IMR-90 (cell line): ENCODE measurements around the gene COL5A1.

Experiments used
- CEBPB ChIP-seq: IDR thresholded peaks from 2 replicates; pipeline ENCODE4 v1.6.1; 2012; ENCODE audit warnings: low read depth, low read length, improper control_type of control experiment
- CTCF ChIP-seq: conservative IDR thresholded peaks from 2 replicates; pipeline ENCODE4 v1.5.1; 2012; ENCODE audit warnings: mild to moderate bottlenecking, low read depth, low read length, improper control_type of control experiment
- MXI1 ChIP-seq: IDR thresholded peaks from 2 replicates; pipeline ENCODE4 v1.6.1; 2012; ENCODE audit warnings: low read depth, mild to moderate bottlenecking, low read length, moderate library complexity, borderline replicate concordance
- POLR2A ChIP-seq: IDR thresholded peaks from 2 replicates; pipeline ENCODE4 v1.6.1; 2012; ENCODE audit warnings: mild to moderate bottlenecking, low read depth, low read length
- RCOR1 ChIP-seq: IDR thresholded peaks from 2 replicates; pipeline ENCODE4 v1.6.1; 2012; ENCODE audit warnings: mild to moderate bottlenecking, low read length, improper control_type of control experiment; ENCODE audit not compliant: insufficient replicate concordance
- USF2 ChIP-seq: fragments of 150-350 bp; IDR thresholded peaks from 2 replicates; pipeline ENCODE4 v1.6.1; 2017; ENCODE audit warnings: mild to moderate bottlenecking, antibody characterized with exemption, low read length, low read depth

GRCh38 chr9:134800791-134801339 is 159.3 kb downstream of the COL5A1 start:
- TF ChIP-seq CTCF (no peak), POLR2A (no peak), CEBPB (no peak), MXI1 (no peak), RCOR1 (no peak), USF2 (no peak)
